HG03196 (cell line): ENCODE data around the gene EXOSC3.

ENCODE experiments used
- ATAC-seq: cut with Tn5 transposase; IDR thresholded peaks from one replicate; pipeline ENCODE4 v1.9.1; 2021; ENCODE audit not compliant: unreplicated experiment

Gene EXOSC3

DNA sequence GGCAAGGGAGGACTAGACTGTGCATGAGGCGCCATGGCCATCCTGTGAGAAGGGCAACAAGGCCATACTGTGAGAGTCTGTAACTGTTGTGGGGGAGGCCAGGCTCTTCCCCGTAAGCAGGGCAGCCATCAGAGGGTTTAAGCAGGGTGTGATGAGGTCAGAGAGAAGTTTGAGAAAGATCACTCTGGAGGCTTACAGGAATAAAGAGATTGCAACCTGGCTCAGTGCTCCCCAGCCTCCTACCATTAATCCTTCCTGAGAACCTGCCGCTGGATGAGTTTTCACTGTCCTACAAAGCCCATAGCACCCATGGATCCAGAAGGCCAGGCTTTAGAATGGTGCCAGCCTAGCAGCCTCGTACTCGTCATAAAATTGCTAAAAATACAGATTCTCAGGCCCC is 45.6 kb downstream of the EXOSC3 start:
- ATAC-seq = no peak

DNA sequence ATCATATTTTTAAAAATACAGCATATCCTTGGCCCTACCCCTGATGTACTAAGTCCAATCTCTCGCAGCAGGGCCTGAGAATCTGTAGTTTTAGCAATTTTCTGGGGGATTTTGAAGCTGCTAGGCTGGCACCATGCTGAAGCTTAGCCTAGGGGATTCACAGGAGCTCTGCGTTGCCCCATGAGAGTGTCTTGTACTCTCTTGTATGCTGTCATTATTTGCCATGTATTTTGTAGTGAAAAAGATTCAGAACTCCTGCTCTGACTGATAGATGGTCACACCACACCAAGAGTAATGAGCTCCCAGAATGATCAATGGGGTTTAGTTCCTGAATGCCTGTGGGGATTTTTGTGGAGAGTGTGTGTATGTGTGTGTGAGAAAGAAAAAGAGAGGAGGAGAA is 51.9 kb downstream of the EXOSC3 start:
- ATAC-seq = no peak

DNA sequence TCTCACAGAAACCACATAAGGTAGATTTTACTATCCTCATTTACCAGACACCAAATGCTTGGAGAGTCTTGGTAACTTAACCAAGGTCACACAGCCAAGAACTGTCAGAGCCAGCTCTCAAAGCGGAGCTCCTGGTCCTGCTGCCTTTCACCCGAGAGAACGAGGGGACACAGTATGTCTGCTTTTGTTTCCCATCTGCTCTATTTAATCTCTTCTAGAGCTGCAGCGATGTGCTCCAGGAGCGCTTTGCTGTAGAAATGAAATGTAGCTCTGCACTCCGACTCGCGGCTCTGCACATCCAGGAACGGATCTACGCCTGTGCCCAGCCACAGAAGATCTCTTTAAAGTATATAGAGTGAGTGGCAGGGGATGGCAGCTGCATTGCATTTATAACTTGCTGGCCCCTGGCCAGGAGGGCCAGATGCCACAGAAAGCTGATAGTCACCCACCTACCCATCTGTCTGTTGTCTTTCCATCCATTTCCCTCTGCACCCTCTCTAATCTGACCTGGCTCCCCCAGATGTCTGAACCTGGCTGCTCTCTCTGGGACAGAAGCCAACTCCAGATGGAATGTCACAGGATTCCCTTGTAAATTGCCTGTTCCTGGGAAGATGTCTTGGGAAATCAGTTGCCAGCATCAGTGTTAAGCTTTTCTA is 52.6 kb downstream of the EXOSC3 start:
- ATAC-seq = no peak

DNA sequence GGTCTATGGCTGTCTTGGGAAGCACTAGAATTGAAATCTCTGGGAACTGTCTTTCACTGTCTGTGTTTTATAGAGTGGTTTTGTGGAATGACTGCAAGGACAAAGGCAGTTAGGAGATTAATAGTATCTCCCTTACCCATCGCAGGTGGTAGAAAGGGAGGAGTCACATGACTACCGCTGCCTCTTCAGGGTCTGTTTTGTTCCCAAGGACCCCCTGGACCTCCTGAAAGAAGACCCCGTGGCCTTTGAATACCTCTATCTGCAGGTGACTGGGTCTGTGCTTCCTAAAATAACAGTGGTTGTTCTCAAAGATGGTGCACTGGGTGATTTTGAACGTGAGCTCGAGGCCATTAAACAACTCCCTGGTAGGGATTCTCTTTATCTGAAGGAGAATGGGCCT is 54.0 kb downstream of the EXOSC3 start:
- ATAC-seq = no peak

DNA sequence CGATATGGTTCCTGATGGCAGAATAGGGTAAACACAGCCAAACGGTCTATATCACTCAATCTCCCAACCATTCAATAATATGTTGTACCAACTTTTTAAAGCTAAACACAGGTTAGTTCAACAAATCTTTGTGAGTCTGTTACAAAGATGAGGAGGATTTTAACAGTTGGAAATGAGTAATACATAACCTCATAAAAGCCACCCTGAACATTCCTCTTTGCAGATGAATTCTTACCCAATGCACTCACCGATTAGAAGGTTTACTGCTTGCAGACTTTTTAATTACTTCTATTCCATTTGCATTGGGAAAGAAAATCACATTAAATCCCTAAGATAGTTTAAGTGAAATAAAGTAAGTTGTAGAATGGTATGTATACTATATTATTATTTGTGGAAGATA is 54.6 kb downstream of the EXOSC3 start:
- no peak for ATAC-seq
